ENCODE measurements around the gene CTSC.
A peak's percentile ranks its signal among the peaks of the same experiment; 100 is the strongest.
"Not testable (repeated sequence)": the region's sequence is repeated elsewhere in the genome, so short reads cannot be mapped to it uniquely, and the experiment has no call there.

The CTSC gene

DNA sequence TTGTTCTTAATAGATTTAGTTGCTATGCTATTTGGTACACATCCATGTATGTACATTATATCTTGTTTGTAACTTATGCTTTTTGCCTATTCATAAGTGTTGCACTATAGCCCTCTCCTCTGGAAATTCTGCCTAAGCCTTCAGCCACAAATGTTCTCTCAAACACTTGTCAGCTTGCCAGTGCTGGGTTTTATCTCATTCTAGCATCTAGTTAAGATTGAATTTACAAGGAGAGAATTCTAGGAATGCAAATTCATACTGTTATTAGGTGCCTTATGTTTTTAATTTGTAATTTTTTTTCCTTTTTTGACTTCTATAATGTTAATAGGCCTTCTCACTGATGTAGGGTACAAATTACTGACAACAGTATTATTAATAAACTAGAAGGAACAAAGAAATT, 14.6 kb upstream of the CTSC start:
- no peak for DNase-seq (ENCODE audit: low read depth)

- DNase-seq (ENCODE audit: low read depth): no peak
These were observed 11.3 kb upstream of the CTSC start for GRCh38 chr11:88348870-88349269.

GRCh38 chr11:88345949-88346348, 8.4 kb upstream of the CTSC start:
- no peak for DNase-seq (ENCODE audit: low read depth)

DNA sequence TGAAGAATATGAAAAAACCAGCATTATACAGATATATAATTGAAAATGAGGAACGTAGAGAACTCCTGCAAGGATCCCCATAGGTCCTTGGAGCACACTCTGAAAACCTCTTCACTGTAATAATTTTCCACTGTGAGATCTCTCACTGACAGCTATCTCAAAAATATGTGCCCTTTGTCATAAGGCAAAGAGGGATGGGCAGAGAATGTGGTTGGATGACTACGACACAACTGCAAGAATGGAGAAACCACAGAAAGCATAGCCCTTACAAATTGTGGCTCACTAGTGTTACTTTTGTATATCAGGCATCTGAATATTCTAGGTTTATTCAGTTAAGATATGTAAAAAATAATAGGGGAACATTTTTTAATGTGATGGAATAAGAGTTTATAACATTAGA, 7.9 kb upstream of the CTSC start:
- DNase-seq (ENCODE audit: low read depth): no peak

- no peak for DNase-seq (ENCODE audit: low read depth)
These were observed 7.3 kb upstream of the CTSC start for GRCh38 chr11:88344869-88345268.

DNA sequence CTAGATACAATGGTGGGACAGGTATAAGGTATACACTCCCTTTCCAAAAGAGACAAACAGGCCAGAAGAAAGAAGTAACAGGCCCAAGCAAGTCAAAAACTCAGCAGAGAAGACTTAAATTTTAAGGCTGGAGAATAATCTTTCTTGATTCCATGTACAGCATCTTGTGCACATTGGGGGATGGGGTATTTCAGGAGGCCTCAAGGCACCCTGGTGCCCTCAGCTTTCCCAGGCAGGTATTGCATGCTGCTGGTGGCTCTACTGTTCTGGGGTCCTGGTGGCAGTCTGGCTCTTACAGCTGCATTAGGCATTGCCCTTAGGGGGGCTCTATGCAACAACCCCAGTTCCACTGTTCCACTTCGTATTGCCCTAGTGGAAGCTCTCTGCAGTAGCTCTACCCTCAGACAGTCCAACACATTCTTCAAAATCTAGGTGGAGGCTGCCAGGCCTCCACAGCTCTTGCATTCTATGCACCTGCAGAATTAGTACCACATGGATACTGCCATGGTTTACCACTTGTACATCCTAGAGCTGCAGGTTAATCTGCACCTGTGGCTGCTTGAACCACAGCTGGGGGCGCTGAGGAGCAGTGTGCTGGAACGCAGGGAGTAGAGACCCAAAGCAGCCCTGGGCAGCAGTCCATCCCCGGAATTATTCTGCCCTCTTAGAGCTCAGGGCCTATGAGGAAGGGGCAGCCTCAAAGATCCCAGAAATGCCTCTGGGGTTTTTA, 4.2 kb upstream of the CTSC start:
- no peak for DNase-seq (ENCODE audit: low read depth)

DNA sequence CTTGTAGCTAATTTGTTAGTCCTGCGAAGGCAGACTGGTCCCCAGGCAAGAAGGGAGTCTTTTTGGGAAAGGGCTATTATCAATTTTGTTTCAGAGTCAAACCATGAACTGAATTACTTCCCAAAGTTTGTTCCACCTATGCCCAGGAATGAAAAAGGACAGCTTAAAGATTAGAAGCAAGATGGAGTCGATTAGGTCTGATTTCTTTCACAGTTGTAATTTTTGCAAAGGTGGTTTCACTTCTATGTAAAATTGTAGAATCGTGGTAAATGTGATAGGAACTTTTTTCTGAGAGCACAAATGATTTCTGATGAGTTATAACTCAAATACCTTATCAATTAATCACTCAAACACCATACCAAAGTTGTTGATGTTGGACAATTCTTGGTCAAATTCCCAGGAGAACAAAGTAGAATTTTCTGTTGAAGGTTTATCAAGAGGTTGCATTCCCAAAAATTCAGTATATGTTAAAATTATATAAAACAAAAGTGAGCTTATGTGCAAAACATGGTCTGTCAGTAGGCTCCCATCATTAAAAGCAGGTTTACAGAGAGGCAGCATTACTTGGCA, 2.9 kb upstream of the CTSC start:
- no peak for DNase-seq (ENCODE audit: low read depth)

DNA sequence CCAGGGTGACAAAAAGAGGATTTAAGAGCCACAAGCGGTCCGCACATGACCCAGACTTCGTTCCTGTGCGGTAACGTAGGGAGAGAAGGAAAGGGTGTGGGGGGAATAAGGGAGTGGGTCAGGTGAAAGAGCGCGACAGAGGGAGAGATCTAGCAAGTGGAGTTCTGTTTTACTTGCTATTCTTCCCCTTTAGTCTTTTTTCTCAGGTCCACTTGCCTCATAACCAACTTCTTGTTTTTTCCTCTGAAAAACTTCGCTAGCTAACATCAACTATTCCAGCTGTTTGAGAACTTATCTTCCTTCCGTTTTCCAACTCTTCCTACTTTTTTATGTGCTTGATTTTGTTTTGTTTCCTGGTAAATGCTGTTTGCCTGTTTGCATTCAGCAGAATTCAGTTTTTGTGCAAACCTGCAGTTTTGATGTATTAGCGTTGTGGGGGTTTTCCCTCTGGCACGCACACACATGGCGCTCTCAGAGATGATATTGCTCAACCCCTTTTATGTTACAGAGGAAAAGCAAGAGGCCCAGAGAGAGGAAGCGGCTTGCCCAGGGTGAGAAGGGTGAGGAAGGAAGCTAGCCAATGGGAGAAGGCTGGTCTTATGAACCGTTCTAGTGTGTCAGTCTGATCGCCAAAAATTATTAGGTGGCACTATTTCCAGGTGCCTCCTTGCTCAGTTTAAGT, 592 bp upstream of the CTSC start:
- peak; percentile 15 for DNase-seq (ENCODE audit: low read depth)

DNA sequence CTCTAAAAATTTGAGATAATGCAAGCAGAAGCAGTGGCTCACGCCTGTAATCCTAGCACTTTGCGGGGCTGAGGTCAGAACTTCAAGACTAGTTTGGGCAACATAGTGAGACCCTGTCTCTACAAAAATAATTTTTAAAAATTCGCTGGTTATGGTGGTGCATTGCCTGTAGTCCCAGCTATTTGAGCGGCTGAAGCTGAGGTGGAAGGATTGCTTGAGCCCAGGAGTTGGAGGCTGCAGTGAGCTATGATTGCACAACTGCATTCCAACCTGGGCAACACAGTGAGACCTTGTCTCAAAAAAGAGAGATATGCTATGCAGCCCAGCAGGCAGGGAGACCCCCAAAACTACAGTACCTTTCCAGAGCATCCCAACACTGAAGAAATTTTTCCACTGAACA, 2.3 kb downstream of the CTSC start:
- DNase-seq (ENCODE audit: low read depth): no peak

- DNase-seq (ENCODE audit: low read depth): no peak
These were observed 3.7 kb downstream of the CTSC start for GRCh38 chr11:88333862-88334261.

- no peak for DNase-seq (ENCODE audit: low read depth)
These were observed 4.7 kb downstream of the CTSC start for GRCh38 chr11:88332851-88333250.

DNA sequence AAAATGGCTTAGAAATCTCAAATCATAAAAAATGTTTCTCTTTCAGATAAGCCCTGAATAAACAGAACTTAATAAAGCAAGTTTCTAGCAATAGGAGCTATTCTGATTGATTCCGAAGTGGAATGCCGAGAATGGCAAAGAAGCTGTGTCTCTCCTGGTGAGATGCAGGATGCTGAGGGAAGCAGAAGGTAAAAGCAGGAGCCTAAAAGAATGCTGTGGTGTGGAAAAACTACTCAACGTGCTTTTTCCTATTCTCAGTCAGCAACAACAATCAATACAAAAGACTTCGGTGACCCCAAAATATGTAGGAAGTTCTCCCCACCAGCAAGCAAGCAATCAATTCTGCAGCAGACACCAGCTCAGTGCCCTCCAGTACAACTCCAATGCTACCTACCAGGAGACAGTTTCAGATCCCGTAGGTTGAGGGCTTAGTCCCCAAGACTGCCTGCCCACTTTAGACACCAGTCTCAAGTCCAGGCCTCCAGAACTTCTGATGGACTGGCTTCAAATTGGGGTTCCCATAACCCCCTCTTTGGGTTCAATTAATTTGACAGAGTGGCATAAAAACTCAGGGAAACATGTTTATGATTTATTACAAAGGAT, 6.6 kb downstream of the CTSC start:
- no peak for DNase-seq (ENCODE audit: low read depth)

GRCh38 chr11:88329563-88330250, 7.8 kb downstream of the CTSC start:
- no peak for DNase-seq (ENCODE audit: low read depth)

DNA sequence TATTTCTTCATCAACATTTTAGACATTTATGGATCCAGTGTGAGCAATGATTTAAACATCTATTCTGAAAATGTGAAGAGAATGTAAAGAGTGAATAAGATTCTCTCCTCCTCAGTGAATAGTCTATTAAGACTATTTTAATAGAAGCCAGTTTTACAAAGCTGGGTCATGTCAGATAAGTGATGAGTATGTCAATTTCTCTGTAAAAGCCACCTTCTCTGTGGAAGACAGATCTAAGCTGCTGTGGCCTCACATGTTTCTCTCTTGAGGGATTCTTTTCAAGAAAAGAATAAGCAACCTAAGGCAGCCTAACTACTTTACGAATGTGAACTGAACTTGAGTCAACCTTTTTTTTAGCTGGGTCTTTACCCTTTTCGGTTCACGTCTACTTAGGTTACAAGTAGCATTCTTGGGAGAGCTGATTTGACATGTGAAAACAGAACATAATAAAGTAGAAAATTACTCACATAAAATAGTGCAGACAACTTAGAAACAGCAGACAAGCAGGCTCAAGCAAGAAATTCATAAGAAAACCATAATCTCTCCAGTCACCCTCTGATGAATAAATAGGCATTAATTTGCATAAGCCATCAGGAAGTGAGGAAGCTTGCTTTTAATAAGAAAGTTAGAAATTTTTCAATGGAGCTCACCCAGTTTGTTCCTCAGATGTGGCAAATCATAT, 9.9 kb downstream of the CTSC start:
- no peak for DNase-seq (ENCODE audit: low read depth)

- DNase-seq (ENCODE audit: low read depth): no peak
These were observed 10.5 kb downstream of the CTSC start for GRCh38 chr11:88327061-88327460.

DNA sequence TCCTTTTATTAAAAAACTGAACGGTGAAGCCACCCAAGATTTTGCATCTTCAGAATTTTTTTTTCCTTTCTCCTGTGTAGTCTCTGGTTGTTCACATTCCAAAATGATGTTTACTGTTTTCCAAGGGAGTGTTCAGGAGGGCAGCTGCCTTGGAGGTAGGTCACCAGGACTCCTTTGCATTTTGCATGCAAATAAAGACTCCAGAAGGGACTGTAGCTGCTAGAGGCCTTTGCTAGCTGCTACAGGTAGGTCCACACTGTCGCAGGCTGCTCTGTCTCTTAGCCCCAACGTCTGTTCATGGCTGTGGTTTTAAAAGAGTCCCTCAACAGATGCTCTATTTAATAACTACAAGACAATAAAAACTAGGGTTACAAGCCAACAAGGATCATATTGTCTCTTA, 11.4 kb downstream of the CTSC start:
- DNase-seq (ENCODE audit: low read depth): no peak

DNA sequence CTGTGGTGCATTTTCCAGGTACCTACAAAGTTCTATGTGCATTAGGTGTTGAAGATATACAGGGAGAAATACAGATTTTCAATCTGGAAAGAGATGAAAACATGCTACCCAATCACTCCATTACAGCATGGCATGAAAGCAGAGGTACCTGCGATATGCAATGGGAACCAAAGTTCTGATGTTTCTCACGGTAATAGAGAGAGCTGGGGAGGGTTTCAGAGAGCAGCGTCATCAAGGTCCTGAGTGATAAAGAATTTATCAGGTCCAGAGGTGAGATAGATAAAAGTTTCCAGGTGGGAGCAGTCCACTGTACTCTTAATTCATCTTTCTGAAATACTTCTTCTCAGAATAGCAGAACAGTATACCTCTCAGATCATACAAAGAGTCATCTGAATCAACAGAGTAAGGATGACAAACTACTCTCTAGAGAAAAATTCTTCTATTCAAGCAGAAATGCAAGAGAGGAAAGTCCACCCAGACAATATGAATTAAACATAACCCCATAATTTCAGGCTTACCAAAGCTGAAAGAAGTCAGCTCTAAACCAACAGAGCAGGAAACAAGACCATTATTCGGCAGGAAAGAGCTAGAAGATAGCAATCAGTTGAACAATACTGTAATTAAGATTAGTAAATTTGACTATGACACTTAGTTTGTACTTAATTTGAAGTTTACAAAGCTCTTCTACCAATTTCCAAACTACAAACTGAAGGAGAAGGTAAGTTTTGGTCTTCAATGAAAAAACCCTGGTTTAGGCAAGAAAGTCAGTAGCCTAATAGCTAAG, 12.8 kb downstream of the CTSC start:
- DNase-seq (ENCODE audit: low read depth): no peak

DNA sequence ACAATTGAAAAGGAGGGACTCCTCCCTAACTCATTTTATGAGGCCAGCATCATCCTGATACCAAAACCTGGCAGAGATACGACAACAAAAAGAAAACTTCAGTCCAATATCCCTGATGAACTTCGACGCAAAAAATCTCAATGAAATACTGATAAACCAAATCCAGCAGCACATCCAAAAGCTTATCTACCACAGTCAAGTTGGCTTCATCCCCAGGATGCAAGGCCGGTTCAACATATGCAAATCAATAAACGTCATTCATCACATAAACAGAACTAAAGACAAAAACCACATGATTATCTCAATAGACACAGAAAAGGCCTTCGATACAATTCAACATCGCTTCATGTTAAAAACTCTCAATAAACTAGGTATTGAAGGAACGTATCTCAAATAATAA, 14.7 kb downstream of the CTSC start:
- not testable (repeated sequence) for DNase-seq (ENCODE audit: low read depth)

GRCh38 chr11:88321412-88321811, 16.1 kb downstream of the CTSC start:
- not testable (repeated sequence) for DNase-seq (ENCODE audit: low read depth)

DNA sequence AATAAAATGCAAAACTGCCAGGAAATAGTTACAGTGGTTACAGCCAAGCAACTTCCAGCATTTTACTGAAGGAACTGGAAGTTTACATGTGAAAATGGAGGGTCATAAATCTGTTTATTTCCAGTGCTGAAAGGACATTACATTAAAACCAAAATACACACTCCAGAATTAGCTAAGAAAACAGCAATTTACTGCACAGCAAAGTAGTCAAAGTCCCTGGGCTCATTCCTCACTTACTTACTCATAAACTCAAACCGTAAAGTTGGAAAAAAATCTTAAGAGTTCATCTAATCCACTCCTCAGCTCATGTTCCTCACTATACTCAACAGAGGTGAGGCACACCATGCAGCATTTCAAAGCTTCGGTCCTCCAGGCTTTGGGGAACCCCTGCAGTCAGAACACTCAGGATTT, 17.4 kb downstream of the CTSC start:
- no peak for DNase-seq (ENCODE audit: low read depth)

- no peak for DNase-seq (ENCODE audit: low read depth)
These were observed 19.5 kb downstream of the CTSC start for GRCh38 chr11:88318017-88318416.
